EH (cell line): ENCODE measurements around the gene SYT7.

ENCODE experiments used
- DNase-seq: peaks from one replicate; pipeline ENCODE4 v3.0.0-alpha.2; 2015; ENCODE audit warnings: low read depth

The SYT7 gene

DNA sequence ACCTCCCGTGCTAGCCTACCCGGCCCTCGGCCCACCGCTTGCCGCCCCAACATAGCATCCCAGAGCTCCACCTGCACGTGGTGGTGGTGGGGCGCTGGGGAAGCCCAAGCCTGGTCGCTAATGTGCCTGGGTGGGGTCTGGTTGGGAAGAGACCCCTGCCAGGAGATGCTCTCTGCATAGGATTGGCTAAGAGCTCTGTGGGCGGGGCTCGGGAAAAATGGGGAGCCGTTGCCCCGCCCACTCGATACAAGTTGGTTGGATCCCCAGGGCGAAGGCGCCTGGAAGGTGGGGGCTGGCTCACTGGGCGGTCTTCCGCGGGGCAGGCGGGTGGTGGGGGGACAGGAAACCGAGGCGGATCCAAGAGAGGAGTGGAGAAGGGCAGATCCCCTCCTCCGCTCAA, 64.7 kb downstream of the SYT7 start:
- DNase-seq = no peak

DNA sequence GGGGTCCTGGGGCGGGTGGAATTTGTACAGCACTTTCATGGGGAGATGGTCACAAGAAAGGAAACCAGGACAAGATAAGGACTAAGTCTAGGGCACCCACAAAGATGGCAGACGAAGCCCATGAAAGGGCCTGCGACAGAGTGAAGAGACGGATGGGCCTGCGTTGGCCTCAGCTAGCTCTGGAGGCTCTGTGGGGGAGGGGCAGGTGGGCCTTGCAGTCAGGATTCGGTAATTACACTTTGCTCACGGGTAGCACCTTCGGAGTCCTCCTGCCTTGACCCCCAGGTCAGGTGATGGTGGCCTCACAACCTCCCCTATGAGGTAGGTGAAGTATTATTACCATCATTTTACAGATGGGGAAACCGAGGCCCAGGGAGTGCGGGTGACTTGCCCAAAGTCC, 65.2 kb downstream of the SYT7 start:
- DNase-seq = no peak

DNA sequence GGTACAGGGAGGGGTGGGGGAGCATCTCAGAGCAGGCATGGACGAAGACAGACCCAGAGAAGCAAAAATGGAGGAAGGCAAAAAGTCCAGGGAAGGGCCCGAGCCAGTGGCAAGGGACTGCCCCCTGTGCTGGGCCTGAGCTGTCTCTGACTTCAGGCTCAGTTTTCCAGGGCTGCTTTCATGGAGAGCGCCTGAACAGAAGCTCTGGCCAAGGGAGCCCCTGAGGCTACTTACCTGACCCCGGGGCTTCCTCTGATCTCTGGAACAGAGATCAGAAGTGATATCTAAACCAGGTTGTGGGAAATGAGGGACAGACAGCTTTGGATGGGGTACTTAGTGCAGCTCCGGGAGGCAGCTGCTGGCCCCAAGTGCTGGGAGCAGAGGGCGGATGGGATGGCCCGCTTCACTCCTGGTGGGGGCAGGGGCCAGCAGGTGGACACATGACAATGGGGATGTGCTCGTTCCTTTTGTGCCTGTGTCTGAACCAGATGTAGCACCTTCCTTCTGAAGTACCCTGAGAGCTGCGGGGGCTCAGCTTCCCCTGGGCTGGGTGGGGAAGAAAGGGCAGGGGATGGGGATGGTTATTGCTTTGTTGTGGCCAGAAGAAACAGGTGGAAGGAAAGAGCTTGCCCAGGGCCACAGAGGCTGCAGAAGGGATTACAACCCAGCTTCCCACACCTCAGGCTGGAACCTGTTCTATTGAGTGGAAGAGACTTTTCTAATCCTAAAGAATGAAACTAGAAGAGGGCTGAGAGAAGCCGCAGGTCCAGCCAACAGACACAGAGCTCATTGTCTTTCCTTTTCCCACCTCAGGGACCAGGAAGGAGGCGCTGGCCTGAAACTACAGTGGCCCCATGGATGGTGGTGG, 66.6 kb downstream of the SYT7 start:
- DNase-seq = no peak

DNA sequence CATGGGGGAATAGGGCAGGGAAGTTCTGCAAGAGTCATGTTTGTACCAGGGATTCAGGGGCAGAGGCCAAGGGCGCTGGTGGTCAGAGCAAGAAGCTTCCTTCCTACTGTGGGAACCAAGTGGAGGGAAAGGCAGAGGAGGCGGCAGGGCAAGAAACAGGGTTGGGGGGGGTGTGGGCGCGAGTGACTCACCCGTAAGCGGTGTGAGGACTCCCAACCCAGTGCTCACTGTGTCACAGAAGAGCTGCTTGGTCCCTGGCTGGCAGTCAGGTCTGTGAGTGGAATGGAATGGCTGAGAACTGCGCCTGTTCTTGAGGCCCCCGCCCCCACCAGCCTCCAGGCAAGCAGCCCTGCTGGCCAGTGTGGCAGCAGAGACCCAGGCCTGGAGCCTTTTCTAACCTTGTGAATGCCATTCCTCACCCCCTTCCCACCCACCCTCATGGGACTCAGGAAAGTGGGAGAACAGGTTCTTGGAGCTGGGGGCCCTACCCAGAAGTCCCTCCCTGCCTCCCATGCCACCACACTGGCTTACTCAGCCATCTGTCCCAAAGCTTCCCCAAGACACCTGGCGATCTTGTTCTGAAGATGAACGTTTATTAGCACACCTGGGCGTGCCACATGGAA, 67.6 kb downstream of the SYT7 start:
- no peak for DNase-seq

DNA sequence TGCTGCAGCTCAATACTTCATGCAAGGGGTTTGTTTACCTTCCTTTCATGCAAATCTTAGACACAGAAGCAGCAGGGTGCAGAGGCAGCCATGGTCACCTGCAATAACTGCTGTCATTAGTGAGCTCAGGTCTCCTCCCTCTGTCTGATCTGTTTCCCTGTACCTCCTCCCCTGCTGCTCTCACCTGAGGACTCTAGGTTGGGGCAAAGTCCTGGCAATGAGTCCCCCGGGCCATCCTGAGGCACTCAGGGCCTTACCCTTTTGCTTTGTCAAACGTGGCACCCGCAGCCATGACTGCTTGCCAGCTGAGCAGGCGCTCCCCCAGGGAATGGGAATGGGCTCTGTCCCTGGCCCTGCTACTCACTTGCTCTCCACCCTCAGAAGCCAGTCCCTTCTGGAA, 68.4 kb downstream of the SYT7 start:
- no peak for DNase-seq

DNA sequence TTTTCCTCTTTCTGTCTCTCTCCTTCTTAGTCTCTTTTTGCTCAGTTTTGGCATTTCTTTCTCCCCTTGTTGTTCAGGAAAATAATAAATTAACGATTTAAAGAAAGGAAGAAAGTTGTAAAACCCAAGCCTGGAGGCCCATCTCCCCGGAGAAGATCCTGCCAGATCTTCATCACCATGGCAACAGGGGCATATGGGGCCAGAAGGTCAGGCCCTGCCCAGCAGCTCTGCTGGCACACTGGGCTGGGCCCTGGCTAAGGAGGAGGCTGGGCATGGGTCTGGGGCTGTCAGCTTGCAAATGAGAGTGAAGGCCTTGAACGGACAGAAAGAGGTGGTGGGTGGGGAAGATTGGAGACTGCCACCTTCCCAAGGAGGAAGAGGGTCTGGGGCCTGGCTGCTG, 69.5 kb downstream of the SYT7 start:
- no peak for DNase-seq

DNA sequence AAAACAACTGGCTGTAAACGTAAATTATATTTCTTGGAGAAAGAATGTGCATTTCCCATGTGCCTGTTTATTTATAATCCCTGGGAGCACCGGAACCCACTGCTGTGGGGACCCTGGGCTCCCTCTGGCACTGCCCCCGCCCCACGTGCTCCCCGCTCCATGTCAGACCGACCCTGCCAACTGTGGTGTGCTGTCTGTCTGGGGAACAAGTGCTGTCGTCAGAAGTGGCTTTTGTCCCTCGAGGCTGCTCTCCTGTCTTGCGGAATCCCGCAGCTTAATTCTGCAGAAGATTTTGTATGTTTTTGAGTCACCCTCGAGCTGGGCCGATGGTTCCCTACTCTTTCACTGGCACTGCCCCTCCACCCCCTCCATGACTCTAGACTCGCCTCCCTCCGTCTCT, 69.9 kb downstream of the SYT7 start:
- DNase-seq = no peak

DNA sequence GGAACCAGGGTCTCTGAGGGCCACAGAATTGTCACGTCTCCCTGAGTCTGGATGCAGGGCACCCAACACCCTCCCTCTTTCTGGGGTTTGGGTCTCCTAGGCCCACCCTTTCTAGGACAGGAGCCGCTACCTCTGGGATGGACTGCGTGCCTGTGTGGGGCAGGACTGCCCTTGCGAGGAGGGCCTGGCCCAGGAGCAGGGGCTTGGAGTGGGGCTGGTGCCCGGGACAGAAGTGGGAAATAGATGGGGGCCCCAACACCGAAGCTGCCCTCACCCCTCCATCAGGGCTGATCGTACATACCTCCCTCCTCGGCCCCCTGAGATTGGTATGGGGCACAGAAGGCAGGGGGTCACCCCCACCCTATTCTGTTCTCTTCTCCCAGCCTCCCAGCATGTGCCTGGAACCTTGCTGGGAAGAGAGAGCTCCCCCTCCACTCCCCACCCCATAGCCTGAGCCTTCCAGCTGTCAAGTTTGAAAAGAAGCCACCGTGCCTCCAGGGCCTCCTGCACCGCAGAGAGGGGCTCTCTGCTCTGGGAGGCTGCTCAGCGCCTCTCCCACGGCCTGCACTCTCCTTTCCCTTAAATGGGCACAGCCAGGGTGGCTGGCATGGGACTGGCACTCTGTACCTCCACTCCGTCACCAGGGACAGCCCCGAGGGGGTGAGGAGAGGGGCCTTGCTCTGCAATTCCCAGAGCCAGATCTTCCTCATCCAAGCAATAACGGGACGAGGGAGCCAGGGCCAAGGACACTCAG, 70.5 kb downstream of the SYT7 start:
- no peak for DNase-seq

DNA sequence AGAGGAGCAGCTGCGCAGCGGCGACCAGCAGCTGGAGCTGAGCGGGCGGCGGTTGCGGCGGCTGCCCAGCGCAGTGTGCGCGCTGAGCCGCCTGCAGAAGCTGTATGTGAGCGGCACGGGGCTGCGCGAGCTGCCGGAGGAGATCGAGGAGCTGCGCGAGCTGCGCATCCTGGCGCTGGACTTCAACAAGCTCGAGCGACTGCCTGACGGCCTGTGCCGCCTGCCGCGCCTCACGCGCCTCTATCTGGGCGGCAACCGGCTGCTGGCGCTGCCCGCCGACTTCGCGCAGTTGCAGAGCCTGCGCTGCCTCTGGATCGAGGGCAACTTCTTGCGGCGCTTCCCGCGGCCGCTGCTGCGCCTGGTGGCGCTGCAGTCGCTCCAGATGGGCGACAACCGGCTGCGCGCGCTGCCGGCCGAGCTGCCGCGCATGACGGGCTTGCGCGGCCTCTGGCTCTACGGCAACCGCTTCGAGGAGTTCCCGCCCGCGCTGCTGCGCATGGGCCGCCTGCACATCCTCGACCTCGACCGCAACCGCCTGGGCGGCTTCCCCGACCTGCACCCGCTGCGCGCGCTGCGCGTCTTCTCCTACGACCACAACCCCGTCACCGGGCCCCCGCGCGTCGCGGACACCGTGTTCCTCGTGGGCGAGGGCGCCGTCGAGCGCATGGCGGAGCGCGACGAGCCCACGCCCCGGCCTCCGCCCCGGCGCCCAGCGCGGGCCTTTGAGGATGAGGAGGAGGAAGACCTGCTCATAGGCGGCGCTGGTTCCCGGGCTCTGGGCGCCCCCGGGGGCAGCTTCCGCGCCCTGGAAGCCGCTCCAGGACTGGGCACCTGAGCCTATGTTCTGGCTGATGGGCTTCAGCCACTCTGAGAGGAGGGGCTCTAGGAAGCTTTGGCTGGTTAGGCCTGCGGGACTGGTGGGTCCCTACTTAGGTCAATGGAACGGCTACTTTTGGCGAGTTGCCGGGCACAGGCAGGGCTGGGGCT, 71.5 kb downstream of the SYT7 start:
- DNase-seq = peak; percentile 73

DNA sequence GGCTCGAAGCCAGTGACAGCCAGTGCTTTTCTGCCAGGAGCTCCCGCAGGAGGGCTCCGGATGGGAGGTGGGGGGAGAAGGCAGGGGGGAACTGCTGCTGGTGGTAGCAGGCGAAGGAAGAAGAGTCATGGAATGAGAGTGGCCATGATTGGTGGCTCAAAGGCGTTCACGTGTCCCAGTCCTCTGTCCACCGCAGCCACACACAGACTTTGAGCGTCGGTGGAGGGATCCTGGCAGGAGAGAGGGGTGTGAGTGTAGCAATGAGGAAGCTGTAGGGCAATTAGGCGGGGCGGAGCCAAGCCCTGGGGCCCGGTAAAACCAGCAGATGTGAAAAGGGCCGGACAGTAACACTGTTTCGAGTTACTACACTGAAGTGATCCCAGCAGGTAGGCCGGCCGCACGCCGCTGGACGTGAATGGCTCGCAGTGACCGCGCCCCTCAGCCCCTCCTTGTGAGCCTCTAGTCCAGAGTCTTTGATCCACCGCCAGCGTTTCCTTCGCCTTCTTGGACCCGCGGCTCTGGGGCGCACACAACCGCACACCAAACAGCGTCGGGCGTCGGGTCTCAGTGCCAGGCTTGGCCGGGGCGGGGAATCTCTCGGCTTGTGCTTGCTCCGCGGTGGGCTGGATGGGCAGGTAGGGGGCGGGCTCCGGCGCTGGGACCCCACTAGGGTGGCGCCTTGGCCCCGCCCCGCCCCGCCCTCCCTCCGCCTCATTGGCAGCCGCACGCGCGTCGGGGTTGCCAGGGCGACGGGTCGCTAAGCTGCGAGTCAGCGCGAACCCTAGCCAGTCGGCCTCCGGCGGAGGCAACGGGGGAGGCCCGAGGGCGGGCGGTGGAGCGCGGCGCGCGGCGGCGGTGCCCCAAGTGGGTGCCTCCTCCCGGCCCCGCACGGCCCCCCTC, 72.7 kb downstream of the SYT7 start, which contains the start of gene LRRC10B:
TSS of gene LRRC10B (plus strand) at position 788 of the 900 bp plus-strand sequence. CDS start 250 bp downstream, outside the sequence.
- peak; percentile 19 for DNase-seq

DNA sequence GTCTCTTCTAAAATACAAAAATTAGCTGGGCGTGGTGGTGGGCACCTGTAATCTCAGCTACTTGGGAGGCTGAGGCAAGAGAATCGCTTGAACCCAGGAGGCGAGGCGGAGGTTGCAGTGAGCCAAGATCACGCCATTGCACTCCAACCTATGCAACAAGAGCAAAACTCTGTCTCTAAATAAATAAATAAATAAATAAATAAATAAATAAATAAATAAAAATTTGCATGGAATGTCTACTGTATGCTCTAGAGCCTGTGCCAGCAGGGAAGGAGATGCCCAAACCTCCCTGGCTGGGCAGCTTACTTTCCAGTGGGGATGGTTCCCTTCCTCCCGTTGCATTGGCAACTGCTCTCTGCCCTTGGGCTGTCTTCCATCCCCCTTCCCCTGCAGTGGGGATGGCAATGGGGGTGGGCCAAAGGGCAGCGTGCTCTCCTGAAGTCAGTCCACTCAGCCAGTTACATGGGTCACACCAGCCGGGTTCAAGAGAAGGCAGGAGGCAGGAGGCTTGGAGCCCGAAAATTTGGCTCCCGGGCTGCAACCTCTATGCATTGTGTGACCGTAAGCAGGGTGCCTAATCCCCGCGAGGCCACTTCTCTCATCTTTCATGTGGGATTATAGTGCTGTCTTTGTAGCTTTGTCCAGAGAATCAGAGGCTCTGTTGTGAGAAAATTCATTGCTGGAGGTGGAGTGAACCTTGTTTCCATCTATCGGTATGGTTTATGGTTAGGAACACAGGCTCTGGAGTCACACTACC, 73.7 kb downstream of the SYT7 start:
- DNase-seq = no peak

DNA sequence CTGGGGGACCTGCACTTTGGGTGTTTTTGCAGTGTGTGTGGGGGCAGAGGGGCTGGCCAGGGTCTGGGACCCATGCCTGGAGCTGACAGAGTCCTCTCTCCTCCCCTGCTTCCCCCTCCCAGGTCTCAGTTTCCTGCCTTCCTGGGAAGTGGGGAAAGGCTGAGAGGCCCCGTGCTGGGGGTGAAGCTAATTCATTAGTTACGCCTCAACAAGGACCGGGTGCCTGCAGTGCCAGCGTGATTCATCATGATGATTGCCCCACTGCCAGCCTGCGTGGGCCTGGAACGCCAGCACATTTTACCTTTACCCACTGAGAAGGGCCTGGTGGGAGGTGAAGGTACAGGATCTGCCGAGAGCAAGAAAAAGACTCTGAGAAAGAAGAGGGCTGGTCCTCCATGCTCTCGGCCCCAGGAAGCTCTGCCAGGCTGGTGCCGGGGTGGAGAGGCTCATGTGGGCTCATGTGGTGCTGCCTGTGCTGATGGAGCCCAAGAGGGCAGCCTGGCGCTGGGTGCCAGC, 75.2 kb downstream of the SYT7 start:
- DNase-seq = no peak

DNA sequence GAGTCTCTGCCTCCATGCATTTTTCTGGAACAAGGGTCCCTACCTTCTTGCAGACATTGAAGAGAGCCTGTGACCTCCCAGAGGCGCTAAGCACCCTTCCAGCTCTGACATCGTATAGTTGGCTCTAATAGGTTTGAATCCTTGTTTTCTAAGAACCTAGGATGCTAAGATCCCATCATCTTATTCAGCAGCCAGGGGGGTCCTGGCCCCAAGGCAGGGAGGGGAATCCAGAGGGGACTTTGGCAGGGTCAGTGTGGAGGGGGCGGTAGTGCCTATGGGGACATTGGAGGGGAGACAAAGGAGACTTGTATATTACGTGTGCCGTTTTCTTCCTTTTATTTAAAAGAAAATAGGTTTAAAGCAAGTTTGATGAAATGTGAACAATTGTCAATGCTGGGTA, 75.8 kb downstream of the SYT7 start:
- DNase-seq = no peak

DNA sequence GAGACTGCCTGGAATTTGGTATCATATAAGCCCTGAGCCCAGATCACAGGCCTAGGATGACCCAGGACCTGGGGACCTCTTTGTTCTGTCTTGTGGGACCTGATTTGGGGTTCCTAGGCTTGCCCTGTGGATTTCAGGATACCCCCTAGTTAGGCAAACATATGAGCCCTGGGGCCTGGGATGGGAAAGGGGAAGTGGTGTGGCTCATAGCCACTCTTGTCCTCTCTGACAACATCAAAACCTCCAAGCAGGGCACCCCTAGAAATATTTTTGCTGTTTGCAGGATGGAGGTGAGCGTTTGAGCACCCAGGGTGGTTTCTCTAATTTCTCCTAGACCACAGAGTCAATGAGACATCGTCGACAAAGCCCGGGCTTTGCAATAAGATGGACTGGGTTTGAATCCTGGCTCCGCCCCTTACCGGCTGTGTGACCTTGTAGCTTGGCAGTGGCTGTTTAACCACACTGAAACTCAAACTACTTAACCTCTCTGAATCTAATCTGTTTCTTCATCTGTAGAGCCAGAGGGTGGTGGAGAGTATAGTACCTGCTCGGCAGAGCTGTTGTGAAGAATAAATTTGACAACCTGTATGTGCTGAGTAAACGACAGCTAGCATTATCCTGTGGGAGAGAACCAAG, 77.6 kb downstream of the SYT7 start:
- no peak for DNase-seq

DNA sequence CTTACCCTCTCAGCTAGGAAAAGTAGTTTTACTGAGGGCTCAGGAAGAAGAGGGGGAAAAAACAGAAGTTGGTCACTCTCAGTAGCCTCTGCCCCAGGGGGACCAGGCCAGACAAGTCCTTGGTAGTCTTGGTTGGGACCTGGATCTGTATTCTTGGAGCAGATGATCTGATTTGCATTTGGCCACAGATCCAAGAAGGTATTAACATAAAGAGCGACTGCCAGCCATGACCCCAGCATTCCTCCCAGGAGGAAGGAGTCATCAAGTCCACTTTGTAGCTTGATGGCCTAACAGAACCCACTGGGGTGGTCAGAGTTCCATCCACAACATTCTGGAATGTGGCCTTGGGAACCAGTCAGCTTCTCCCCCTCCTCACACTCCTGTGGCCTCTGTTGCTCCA, 78.4 kb downstream of the SYT7 start:
- DNase-seq = no peak

DNA sequence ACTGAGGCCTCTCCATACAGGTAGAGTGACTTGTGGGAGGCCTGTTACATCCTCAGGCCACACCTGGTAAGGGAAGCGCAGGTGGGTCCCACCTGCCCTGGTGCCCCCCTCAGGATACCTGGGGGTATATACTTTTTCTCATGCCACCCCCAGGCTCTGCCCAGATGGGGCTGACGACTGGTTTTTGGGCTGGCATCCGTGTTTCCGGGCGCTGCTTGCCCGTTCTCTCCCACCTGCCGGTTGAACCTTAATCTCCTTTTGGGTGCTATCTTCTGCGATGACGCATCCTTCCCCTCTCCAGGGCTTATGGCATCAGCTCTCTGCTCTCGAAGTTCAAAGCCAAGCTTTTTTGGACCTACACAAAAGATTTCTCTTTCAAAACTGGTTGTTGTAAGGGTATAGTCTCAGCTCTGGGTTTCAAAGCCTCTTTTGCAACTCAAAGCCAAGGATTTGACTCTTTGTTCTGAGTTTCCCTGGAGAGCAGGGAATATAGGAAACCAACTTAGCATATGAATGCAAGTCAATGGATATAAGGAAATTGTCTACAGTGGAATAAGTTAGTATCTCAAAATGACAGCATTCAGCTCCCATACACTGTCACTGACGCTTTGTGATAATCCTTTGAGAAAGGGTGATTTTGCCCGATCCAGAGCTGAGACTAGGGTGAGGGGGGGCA, 80.9 kb downstream of the SYT7 start:
- no peak for DNase-seq

DNA sequence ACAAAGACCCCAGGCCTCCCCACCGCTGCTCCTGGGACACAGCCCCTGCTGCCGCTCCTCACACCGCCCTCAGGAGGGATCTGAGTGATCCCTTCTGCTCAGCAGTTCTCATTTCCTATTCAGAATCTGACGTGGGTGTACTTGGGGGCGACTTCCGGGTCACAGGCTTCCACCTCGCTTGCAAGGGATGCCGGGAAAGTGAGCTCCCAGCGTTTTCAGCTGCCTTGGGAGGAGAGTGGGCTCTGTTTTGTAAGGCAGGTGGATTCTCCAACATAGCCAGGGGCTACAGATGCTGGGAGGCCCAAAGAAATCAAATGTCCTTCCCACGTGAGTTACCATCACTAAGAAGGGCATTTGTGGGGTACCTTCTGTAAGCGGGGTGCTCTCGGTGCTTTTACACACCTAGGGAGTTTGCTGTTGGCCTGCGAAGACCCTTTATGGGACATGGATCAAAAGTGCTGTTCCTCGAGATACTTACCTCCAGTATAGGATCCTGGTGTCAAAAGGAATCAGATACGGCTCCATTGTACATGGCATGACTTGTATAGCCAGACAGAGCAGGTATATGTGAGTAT, 82.0 kb downstream of the SYT7 start:
- no peak for DNase-seq

DNA sequence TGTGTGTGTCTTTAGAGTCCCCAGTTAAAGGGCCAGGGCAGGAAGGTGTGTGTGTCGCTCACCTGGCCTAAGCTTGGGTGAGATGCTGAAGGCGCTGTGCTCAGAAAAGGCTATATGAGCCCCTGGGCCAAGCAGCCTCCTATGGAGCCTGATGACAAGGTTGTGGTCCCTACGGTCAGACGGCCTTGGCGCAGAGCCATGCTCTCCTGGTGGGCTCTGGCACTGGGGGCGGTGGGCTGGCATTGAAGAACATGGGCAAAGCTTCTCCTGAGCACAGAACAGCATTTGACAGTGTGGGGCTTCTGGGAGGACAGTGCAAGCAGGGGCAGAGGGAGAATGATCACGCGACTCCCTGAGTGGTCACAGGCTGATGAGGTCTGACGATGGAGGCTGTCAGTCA, 83.0 kb downstream of the SYT7 start:
- DNase-seq = no peak
